GM21390 (cell line): ENCODE measurements around the gene RAPGEF1.

Source experiments
- ATAC-seq: cut with Tn5 transposase; IDR thresholded peaks from one replicate; pipeline ENCODE4 v1.9.1; 2021; ENCODE audit not compliant: unreplicated experiment

RAPGEF1 gene

GRCh38 chr9:131628459-131629225 is 111.2 kb downstream of the RAPGEF1 start:
- ATAC-seq = no peak

DNA sequence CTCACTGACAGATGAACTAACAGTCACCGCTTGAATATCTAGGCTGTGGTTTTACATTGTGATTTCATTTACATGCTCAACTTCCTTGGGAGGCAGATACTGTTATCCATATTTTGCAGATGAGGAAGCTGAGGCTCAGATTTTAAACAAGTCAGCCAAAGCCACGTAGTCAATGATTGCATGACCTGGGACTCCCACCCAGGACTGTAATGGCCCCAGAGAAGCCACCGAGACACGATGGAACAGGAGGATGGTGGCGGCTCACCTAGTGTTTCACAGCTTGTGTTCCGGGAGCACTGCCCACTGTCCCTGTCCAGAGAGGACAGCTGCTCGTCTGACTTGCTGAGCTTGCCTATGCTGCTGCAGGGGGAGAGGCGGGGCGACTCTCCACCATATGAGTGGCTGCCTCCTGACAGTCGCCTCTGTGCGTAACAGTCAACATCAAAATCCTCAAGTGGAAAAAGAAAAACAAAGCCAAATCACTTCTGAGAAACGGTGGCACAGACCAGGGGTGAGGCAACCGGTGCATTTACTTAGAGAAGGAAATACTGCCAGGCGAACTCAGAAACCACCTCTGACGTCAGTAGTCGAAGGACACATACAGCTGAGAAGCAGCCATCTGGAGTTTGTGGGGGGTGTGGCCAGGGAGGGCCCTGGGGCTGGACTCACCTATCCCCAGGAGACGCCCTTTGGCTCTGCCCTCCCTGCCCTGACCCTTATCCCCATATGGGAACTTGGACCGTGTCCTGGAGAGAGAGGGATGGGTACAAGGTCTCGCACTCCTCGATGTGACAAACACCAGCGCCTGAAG is 112.0 kb downstream of the RAPGEF1 start:
- no peak for ATAC-seq

DNA sequence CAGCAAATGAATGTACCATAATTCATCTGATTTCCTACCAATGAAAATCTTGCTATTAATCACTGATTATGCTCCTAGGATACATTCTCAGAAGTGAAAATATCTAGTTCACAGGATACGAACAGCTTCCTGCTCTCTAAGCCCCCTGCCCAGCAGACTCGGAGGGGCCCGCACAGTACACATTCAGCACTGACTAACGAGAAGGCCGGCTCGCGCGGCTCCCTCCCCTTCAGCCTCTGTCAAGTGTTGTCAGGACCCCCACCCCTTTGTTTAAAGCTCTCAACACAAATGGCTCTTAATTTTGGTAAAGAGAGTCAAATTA is 112.6 kb downstream of the RAPGEF1 start:
- no peak for ATAC-seq

DNA sequence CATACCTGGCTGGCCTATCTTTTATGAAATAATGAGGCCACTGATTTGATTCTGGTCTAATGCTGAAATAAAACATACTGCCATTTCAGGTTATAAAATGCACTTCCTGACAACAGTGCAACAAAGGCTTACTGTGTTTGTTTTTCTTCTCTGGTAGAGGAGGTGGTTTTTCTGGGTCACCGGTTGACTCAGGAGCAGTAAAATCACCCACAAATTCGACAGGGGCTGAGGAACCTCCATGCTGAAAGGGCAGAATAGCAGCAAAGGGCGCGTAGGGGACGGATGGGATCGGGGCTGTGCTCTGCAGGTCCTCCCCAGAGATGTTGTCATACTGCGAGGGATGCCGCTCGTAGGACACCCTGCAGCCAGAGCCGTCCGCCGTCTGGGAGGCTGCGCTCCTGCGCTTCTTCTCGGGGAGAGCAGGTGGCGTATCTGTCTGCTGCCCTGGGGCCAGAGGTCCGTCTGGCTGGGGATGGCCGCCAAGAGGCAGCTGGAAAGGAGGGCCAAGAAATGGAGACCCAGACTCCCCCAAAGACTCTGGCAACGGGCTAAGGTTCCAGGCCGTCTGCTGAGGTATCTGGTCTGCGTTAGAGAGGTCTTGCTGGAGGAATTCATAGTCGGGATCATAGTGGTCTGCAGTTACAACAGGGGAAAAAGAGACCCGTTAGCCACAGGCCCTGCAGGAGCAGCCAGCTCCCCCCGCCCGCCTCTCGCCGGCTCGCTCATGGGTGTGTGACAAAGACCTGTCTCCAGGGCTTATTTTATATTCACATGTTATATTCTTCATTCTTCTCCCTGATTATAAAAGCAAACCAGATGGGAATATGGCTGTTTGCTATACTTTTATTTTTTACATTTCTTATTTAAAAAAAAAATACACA is 113.8 kb downstream of the RAPGEF1 start:
- no peak for ATAC-seq

DNA sequence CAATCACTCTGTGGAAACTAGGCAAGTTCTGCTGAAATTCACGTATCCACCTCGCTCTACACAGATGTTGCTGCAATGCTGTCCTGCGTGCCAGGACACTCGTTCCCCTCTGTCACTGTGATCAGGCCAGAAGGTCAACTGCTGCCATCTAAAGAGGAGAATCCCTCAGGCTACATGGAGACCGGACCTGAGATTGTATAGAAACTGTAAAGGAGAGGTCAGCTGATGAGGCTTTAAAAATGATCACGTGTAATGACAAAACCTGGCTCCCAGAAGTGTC is 114.4 kb downstream of the RAPGEF1 start:
- ATAC-seq = no peak

DNA sequence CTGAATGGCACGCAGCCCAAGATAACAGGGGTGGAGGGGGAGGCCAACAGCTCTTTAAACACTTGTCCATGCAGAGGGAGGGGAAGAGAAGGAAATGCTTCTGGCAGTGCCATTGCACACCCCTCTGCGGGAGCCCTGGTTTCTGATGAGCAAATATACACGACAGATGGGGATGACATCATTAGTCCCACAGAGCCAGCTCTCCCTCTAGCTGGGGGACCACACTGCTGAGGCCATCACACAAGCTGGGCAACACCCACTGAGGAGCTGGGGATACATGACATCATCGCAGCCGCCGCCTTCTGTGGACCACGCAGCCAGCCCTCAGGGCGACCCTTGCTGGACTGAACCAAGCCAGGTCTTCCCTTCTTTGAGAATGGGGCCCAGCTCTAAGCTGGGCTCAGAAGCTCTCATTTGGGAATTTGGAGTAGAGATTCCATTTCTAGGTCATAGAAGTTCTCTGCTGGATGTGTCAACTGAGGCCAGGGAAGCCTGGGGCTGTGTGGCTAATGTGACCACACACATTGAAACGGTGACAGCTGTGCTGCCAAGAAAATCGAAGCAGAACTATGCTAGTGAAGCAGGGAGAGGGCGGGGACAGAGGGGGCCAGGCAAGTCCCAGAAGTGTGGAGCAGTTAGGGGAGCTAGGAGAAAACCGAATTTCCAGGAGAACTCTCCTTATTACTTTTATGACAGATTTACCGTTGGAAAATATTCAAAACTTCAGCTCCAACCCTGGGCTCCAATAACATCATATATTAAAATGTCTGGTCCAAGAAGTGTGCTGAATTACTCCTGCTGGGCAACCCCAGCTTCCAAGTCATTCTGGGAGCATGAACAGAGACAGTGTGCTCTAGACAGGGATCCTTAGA is 115.0 kb downstream of the RAPGEF1 start:
- no peak for ATAC-seq

- no peak for ATAC-seq
Observed at GRCh38 chr9:131623655-131624330, 116.1 kb downstream of the RAPGEF1 start.

DNA sequence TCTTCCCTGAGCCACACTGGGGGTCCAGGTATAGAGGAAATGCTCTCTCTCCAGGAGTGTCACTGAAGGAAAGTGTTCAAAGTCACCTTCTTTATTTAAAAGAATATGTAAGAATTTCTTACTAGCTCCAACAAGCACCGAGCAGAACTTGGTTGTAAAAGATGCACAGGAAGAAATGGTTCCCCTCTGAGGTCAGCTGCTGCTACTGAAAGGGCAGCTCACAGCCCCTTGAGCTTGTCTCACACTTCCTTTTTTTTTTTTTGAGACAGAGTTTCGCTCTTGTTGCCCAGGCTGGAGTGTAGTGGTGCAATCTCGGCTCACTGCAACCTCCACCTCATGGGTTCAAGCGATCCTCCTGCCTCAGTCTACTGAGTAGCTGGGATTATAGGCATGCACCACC is 117.4 kb downstream of the RAPGEF1 start:
- ATAC-seq = no peak

- ATAC-seq = no peak
Observed at GRCh38 chr9:131621551-131622358, 118.1 kb downstream of the RAPGEF1 start.

DNA sequence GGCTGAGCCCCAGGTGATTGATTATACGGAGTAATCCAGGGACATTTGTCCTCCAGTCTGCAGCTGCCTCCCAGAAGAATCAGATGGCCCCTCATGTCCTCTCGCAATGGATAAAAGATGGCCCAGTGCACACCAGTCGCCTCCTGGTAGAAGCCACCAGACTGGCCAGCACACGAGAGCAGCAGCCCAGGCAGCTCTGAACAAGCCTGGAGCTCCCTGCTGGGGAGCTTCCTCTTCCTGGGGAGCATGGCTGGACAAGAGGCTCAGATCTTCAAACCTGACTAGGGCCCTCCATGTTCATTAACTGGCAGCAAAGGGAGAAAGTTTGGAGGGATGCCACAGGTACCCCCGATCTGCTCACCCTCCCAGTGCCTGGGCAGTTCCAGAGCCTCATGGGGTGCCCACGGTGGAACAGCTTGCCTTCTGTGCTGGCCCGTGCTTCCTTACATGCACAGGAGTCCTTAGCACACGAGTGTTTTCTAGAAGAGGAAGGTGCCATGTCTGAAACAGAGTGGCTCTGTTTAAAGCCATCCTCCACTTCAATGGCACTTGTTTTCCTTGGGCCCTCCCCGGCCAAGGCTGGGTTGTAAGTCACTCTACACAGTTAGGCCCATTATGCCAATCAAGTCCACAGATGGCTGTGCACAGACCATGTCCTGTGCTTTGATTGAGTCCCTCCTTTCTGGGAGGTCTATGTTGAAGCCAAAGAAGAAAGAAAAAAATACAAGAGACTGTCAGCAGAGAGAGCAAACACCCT is 118.9 kb downstream of the RAPGEF1 start:
- no peak for ATAC-seq

GRCh38 chr9:131619680-131620079 is 120.2 kb downstream of the RAPGEF1 start:
- ATAC-seq = no peak

DNA sequence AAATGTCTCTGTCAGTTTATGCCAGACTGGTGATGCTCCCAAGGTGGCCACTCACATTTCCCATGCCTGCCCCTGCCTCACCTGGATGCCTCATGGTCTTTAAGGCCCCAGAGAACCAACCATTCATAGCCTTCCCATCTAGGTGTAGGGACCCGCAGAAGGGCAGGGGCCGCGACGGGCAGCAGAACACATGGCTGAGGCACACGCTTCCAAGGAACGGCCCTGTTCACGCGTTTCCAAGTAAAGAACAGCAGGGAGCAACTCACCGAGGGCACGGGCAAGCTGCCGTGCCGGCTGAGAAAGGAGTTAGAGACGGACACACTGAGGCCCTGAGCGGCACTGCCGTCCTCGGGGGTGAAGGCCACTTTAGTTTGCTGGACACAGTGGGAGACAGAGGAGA is 121.1 kb downstream of the RAPGEF1 start:
- ATAC-seq = no peak

GRCh38 chr9:131618071-131618479 is 121.8 kb downstream of the RAPGEF1 start:
- ATAC-seq = no peak

- no peak for ATAC-seq
Observed at GRCh38 chr9:131617611-131618010, 122.3 kb downstream of the RAPGEF1 start.

DNA sequence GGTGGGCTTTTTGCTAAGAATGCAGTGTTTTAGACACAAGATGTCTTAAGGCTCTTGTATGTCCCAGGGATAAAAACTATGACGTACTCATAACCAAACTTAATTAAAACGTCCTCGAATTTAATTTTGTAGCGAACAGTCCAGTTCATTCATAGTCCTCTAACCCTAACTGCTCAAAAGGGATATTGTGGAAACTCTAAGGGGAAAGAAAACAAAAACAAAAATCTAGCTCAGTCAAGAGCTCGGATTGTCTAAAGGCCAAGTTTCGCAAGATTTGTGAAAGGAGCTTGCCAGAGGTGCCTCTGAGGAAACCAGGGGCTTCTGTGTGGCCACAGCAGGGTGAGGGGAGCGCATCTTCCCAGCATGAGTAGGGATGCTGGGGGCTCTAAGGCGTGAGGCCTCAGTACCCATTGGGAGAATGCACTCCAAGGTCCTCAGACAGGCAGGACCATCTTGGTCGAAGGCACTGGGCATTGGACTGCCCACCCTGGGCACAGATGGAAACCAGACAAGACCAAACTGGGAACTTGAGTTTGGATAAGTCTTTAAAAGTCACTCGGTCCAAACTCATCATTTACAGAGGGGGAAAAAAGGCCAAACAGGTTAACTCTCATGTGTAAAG is 122.8 kb downstream of the RAPGEF1 start:
- no peak for ATAC-seq

DNA sequence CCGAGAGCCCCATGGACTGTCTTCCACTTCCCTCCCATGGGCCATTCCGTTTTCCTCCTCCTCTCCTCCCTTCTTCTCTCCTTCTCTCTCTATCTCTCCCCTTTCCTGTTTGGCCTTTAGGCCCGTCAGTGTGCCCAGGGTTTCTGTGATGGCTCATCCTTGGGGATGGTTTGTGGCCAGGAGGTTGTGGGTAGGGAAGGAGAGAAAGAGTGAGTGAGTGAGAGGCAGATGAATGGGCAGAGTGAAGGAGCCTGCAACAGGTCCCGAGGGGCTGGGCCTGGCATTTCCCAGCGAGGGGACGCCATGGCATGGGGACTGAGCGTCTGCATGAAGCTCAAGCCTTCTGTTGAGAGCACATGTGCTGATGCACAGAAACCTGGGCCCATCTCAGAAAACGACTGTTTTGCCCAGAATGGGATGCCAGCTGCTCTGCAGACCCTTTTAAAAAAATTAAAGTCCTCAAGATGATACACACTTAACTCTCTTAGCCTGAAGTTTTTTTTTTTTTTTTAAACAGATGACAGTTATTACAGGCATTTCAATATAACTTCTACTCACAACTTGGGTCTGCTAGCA is 125.4 kb downstream of the RAPGEF1 start:
- ATAC-seq = no peak

- ATAC-seq = no peak
Observed at GRCh38 chr9:131613921-131614320, 126.0 kb downstream of the RAPGEF1 start.

DNA sequence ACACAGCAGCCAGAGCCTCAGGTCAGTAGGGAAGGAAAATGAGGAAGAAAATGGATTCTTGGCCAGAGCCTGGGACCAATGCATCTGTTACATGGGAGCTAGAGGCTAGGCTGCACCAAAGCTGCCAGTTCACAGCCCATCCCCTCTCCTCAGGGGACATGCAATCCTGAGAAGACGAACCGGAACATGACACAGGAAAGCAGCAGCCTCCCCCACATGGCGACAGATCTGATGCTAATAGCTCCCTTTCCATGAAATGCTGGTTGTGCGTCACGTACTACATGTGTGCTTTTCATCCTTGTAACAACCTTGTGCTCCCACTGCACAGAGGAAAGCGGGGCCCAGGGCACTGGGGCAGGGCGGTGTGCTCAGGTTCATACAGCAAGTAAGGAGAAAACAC is 127.0 kb downstream of the RAPGEF1 start:
- ATAC-seq = no peak
